Sigmoid colon (tissue), 7 donors: ENCODE measurements around the gene P4HA1. TPM values are rescaled to one million over a fixed set of nuclear protein-coding genes. Genes with fewer than 3 reads are reported as not detected.

Source experiments
- DNase-seq: peaks from one replicate; pipeline ENCODE4 v3.0.0-alpha.2; 2019
- H3K27ac ChIP-seq, 4 donors: fragments of 200-600 bp; sonication (generic); one replicate each; pipeline ENCODE4 v1.5.1; 2016 to 2019; ENCODE audit warnings: mild to moderate bottlenecking in 1 of 4
- H3K27me3 ChIP-seq, 3 donors: fragments of 200-600 bp; sonication (generic); one replicate each; pipeline ENCODE4 v1.5.1; 2019; ENCODE audit warnings: mild to moderate bottlenecking in 1 of 3
- H3K36me3 ChIP-seq, 4 donors: fragments of 200-600 bp; sonication (generic); one replicate each; pipeline ENCODE4 v1.5.1; 2016 to 2019
- H3K4me1 ChIP-seq, 4 donors: fragments of 200-600 bp; sonication (generic); one replicate each; pipeline ENCODE4 v1.5.1; 2017 to 2019
- H3K4me3 ChIP-seq, 4 donors: fragments of 200-600 bp; sonication (generic); one replicate each; pipeline ENCODE4 v1.5.1; 2017 to 2019; ENCODE audit warnings: mild to moderate bottlenecking in 2 of 4, moderate library complexity in 1 of 4
- H3K9me3 ChIP-seq, 4 donors: fragments of 200-600 bp in 3 of 4; sonication (generic) in 3 of 4; one replicate each; pipeline versions ENCODE4 v1.5.1 to v1.6.1; 2013 to 2019
- CTCF ChIP-seq, 4 experiments: fragments of 450-650 bp in 3 of 4; fragments of 200-600 bp in 1 of 4; IDR thresholded peaks; one replicate each; pipeline ENCODE4 v1.5.1; 2016 to 2019; ENCODE audit warnings: antibody characterized with exemption in 4 of 4, mild to moderate bottlenecking in 3 of 4, moderate library complexity in 2 of 4
- EP300 ChIP-seq, 4 donors: sonication (generic); formaldehyde crosslinking; IDR thresholded peaks; one replicate each; pipeline ENCODE4 v1.6.1; 2017; ENCODE audit warnings: antibody characterized with exemption in 4 of 4
- POLR2A ChIP-seq, 2 donors: fragments of 450-650 bp; IDR thresholded peaks; one replicate each; pipeline ENCODE4 v1.6.1; 2016; ENCODE audit warnings: antibody characterized with exemption in 2 of 2, mild to moderate bottlenecking in 2 of 2, moderate library complexity in 2 of 2
- POLR2AphosphoS5 ChIP-seq, 4 donors: sonication (generic); formaldehyde crosslinking; IDR thresholded peaks; one replicate each; pipeline ENCODE4 v1.6.1; 2017; ENCODE audit warnings: antibody characterized with exemption in 4 of 4
- WGBS, 2 donors: extraction: QIAGEN DNeasy Blood & Tissue Kit; methylation state at CpG; one replicate each; pipeline ENCODE4 v1.1.7; 2013; 5-methylcytosine and 5-hydroxymethylcytosine counted together
- intact Hi-C: fragments of 100-400 bp; cut with DNase I; formaldehyde crosslinking; loops from one replicate; pipeline ENCODE4 v1.15.1; 2023
- polyA plus RNA-seq, 3 donors: library from polyadenylated mRNA; stranded (reverse); fragments of 200-250 nt; gene quantifications; one replicate each; pipeline ENCODE4 v1.2.3, GENCODE V29; 2013
- small RNA-seq, 3 donors: library from RNA; depleted of rRNA; stranded (forward); fragments of <200 nt; gene quantifications; one replicate each; pipeline ENCODE3, GENCODE V24; 2016
- total RNA-seq, 4 donors: library from RNA; depleted of rRNA; stranded (reverse); fragments of >200 nt; gene quantifications; one replicate each; pipeline ENCODE4 v1.1.0, GENCODE V29; 2016
- donor health status: healthy with polysubstance abuse.
- donor health status: Bipolar disorder and iron deficiency.
- donor health status: healthy.

The P4HA1 gene
- total and polyA plus RNA-seq, 7 donors: 4.2 to 25.0 (median 15.2) TPM

- H3K9me3 ChIP-seq: peaks cover 0 to 8% (median 3%) of the 10 kb centered on the region in 4 donors
- H3K27me3 ChIP-seq: no peaks in the 10 kb centered on the region
- TF ChIP-seq POLR2A (IDR thresholded peaks at IDR 0.05) (no peak), CTCF (IDR thresholded peaks at IDR 0.05) (no peak), EP300 (IDR thresholded peaks at IDR 0.05) (no peak)
- no peaks in the 10 kb centered on the region for H3K36me3 ChIP-seq
- DNase-seq: no peak
- intact Hi-C loops: no loop called here
- WGBS, 2 donors: 95 to 99% methylated on average over 2 of the region's 2 CpGs
- H3K4me3 ChIP-seq: no peak overlapping the region
- no peak overlapping the region for H3K27ac ChIP-seq
- no peaks in the 10 kb centered on the region for H3K4me1 ChIP-seq
Measured at GRCh38 chr10:72981882-72982529, 114.7 kb downstream of the P4HA1 start.

GRCh38 chr10:72981028-72981881 is 115.4 kb downstream of the P4HA1 start:
- intact Hi-C loops: no loop called here
- 84 to 91% methylated on average over 4 of the region's 4 CpGs for WGBS, 2 donors

GRCh38 chr10:72980348-72980747 is 116.3 kb downstream of the P4HA1 start:
- H3K4me1 ChIP-seq: no peaks in the 10 kb centered on the region
- H3K36me3 ChIP-seq: no peaks in the 10 kb centered on the region
- no peak for TF ChIP-seq EP300 (IDR thresholded peaks at IDR 0.05)
- H3K9me3 ChIP-seq: peaks cover 0 to 12% (median 5%) of the 10 kb centered on the region in 4 donors
- H3K27ac ChIP-seq: no peak overlapping the region
- no peak overlapping the region for H3K4me3 ChIP-seq
- WGBS, 2 donors: 97 to 100% methylated on average over 2 of the region's 2 CpGs
- intact Hi-C loops: no loop called here
- H3K27me3 ChIP-seq: no peaks in the 10 kb centered on the region
- DNase-seq: no peak

More at GRCh38 chr10:72981028-72981881, 115.4 kb downstream of the P4HA1 start:
- TF ChIP-seq POLR2AphosphoS5 (IDR thresholded peaks at IDR 0.05): no peak
- TF ChIP-seq POLR2A (IDR thresholded peaks at IDR 0.05): no peak
- no peaks in the 10 kb centered on the region for H3K27me3 ChIP-seq
- DNase-seq: no peak
- H3K27ac ChIP-seq: no peak overlapping the region
- H3K9me3 ChIP-seq: peaks cover 0 to 12% (median 3%) of the 10 kb centered on the region in 4 donors
- H3K4me1 ChIP-seq: no peaks in the 10 kb centered on the region
- H3K36me3 ChIP-seq: no peaks in the 10 kb centered on the region
- H3K4me3 ChIP-seq: no peak overlapping the region

- intact Hi-C loops: no loop called here
- no peak for DNase-seq
- Histone ChIP-seq H3K4me1 (no peaks in the 10 kb centered on the region), H3K4me3 (no peak overlapping the region), H3K27me3 (no peaks in the 10 kb centered on the region), H3K9me3 (peaks cover 0 to 12% (median 5%) of the 10 kb centered on the region in 4 donors), H3K36me3 (no peaks in the 10 kb centered on the region), H3K27ac (no peak overlapping the region)
- TF ChIP-seq POLR2A (IDR thresholded peaks at IDR 0.05) (no peak), EP300 (IDR thresholded peaks at IDR 0.05) (no peak), POLR2AphosphoS5 (IDR thresholded peaks at IDR 0.05) (no peak), CTCF (IDR thresholded peaks at IDR 0.05) (no peak)
Measured at GRCh38 chr10:72979709-72980108, 117.0 kb downstream of the P4HA1 start.

GRCh38 chr10:72976886-72977285 is 119.8 kb downstream of the P4HA1 start:
- 97 to 100% methylated on average over 1 of the region's 1 CpG for WGBS, 2 donors
- H3K36me3 ChIP-seq: no peaks in the 10 kb centered on the region
- H3K4me3 ChIP-seq: no peak overlapping the region
- intact Hi-C loops: no loop called here
- no peak overlapping the region for H3K27ac ChIP-seq
- no peak for DNase-seq
- H3K9me3 ChIP-seq: peaks cover 0 to 12% (median 5%) of the 10 kb centered on the region in 4 donors
- H3K4me1 ChIP-seq: no peaks in the 10 kb centered on the region
- no peak for TF ChIP-seq CTCF (IDR thresholded peaks at IDR 0.05)
- TF ChIP-seq EP300 (IDR thresholded peaks at IDR 0.05): no peak
- TF ChIP-seq POLR2AphosphoS5 (IDR thresholded peaks at IDR 0.05): no peak
- no peak for TF ChIP-seq POLR2A (IDR thresholded peaks at IDR 0.05)
- no peaks in the 10 kb centered on the region for H3K27me3 ChIP-seq

Small RNAs within 50 kb of the gene (small RNA-seq; reads per million reads assigned to genes)
- gene RF00019: 0 reads per million in 3 donors
- 0.44 to 2.0 (median 1.4) reads per million in 3 donors for gene SNORA11F

Other genes starting within 250 kb of the P4HA1 start
- gene OIT3, start 203.1 kb downstream of the P4HA1 start, total RNA-seq: not detected
- gene OIT3, start 203.1 kb downstream of the P4HA1 start, polyA plus RNA-seq: under 1 TPM in 1 of 3 donors, not detected in 2; 0.04 TPM
- not detected for gene PLA2G12B, start 142.1 kb downstream of the P4HA1 start, total RNA-seq
- gene PLA2G12B, start 142.1 kb downstream of the P4HA1 start, polyA plus RNA-seq: 1 to 10 TPM; 3.2 to 7.2 (median 6.7) TPM
- gene NUDT13, start 13.6 kb upstream of the P4HA1 start, total RNA-seq: 1 to 10 TPM; 2.1 to 5.4 (median 2.9) TPM
- 1 to 10 TPM; 1.8 to 2.4 (median 1.9) TPM for gene NUDT13, start 13.6 kb upstream of the P4HA1 start, polyA plus RNA-seq
- 10 to 100 TPM; 28.0 to 39.1 (median 29.8) TPM for gene ECD, start 71.1 kb upstream of the P4HA1 start, total RNA-seq
- gene ECD, start 71.1 kb upstream of the P4HA1 start, polyA plus RNA-seq: 10 to 100 TPM in 2 of 3 donors, 1 to 10 TPM in 1; 7.6 to 12.0 (median 11.8) TPM
- 10 to 100 TPM; 12.1 to 22.7 (median 17.2) TPM for gene FAM149B1, start 71.3 kb upstream of the P4HA1 start, total RNA-seq
- 10 to 100 TPM; 13.1 to 16.0 (median 14.4) TPM for gene FAM149B1, start 71.3 kb upstream of the P4HA1 start, polyA plus RNA-seq
- gene DNAJC9, start 150.4 kb upstream of the P4HA1 start, total RNA-seq: 10 to 100 TPM; 10.2 to 14.3 (median 13.7) TPM
- gene DNAJC9, start 150.4 kb upstream of the P4HA1 start, polyA plus RNA-seq: 10 to 100 TPM in 2 of 3 donors, 1 to 10 TPM in 1; 7.8 to 22.1 (median 12.5) TPM
- 10 to 100 TPM; 29.2 to 40.0 (median 33.8) TPM for gene MRPS16, start 155.8 kb upstream of the P4HA1 start, total RNA-seq
- gene MRPS16, start 155.8 kb upstream of the P4HA1 start, polyA plus RNA-seq: 100 to 1,000 TPM in 1 of 3 donors, 10 to 100 TPM in 2; 75.1 to 101 (median 82.7) TPM